Stimulated activated CD8-positive, alpha-beta memory T cell treated with anti-CD3 and anti-CD28 coated beads, Interleukin-2, amount 100 ng/mL, for 48 hours (primary cell): ENCODE measurements around the gene CUEDC2.
A peak's percentile ranks its signal among the peaks of the same experiment; 100 is the strongest.

Experiments
- DNase-seq, 2 donors: peaks; one replicate each; pipeline ENCODE4 v3.0.0-alpha.2; 2020; ENCODE audit warnings: low read depth in 2 of 2

The CUEDC2 gene

DNA sequence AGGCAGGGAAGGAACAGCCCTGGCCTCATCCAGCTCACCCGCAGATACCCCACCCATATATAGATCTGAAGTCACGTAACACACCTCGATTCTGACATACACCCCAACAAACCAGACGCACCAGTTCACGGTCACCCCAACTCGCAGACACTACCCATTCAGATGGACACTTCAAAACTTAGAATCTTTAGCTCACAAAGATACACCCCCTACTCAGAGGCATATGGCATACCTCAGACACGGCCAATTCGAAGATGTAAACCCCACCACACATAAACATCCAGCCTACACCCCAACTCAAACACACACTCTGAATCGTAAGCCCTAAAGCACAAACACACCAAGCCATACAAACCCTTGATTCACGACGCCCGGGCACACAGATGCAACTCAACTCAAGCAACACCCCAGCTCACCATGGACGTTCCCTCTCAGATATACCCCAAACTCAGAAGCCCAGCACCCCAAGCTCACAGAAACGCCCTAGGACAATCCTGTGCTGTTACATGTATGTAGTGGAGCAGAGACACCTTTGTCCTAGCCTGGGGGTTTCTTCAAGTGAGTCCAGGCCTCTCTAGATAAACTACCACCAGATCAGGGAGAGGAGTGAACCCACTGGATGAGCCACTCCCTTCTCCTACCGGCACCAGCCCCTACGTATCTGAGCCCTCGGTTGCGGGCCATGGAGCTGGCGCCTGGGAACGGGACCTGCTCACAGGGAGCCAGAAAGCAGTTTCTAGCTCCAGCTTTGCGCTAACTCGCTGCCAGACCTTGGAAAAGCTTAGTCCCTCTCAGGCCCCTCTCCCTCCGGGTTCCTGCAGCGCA lies 22.6 kb downstream of the CUEDC2 start:
- DNase-seq = no peak

DNA sequence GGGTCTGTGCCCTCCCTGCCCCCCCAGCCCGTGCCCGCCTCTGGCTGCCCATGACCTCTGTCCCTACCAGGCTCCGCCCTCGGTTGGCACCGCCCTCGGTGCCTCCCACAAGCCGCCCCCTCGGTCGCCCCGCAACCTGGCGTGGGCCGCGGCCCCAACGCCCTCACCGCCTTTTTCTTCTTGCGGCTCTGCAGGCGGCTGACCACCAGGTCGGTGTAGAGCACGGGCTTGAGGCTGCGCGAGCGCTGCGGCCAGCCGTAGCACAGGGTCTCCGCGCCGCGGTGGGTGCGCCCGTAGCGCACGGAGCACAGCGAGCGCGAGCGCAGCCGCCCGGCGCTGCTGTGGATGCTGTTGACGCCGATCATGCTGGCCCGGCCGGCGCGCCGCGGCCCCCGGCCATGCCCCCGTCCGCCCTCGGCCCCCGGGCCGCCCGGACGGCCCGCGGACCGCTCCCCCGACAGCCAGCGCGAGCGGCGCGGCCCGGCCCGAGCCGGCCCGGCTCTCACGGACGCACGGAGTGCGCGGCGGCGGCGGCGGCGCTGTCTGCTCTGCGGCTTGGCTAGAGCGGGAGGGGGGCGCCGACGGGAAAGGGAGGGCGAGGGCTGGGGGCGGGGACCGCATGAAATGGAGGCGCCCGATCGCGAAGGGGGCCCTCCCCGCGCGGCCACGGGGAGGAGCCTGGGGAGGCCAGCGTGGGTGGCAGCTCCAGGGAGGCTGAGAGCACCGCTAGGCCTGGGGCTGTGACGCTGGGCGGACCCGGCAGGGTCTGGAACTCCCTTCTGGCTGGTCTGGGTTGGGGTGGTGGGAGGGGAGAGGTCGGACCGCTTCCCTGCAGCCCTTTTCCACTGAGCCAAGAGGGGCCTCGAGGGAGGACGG lies 23.4 kb downstream of the CUEDC2 start:
- peak; percentile 67 to 72 for DNase-seq

DNA sequence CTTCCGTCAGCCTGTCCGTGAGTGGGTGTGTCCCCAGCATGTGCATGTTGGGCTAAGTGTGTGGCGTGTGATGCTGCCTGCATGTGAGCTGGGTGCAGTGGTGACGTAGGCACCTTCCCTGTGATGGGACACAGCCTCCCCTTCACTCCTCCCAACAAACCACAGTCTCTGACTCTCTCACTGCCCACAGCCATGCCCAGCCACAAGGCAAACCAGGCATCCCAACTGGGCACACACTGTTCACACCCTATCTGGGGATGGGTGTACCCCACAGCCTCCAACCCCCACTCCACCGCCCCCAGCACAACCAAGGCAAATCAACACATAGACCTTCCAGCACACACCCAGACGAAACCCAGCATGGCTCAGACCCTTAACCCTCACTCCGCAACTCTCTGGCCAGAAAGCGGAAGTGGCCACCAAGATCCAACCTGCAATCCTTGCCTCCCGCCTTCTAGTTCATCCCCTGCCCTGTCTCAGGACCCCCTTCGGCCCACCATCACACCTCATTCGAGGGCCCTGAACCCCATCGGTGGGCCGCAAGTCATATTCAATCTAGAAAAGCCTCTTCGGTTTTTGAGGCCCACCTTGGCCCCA lies 24.1 kb downstream of the CUEDC2 start:
- no peak for DNase-seq

DNA sequence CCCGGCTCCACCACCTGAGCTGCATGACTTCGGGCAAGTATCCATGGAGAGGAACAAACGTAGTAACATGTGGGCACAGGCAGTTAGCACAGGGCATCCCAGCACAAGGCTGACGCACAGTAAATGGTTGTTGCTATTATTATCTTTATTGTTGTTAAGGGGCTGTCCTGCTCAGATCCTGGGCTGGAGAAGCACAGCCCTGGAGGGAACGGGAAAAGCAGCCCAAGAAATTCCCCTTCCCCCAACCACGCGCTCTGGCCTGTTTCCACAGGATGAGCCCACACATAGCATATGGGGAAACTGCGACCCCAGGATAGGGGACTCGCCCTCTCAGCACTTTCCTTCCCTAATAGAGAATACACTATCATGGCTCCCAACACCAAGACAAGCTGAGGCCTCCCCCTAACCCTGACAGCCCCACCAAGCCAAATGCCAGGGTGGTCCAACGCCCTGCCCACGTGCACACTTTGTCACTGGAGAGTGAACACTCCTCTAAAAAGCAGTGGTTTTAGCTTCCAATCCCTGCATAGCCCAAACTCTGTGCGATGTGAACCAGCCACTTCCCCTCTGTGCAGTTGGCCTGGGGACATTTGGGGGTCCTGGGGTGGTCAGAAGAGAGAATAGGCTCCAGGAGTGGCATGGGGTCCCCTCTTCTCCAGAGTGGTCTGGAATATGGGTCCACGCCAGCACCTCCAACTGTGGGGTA lies 24.8 kb downstream of the CUEDC2 start:
- DNase-seq = no peak

DNA sequence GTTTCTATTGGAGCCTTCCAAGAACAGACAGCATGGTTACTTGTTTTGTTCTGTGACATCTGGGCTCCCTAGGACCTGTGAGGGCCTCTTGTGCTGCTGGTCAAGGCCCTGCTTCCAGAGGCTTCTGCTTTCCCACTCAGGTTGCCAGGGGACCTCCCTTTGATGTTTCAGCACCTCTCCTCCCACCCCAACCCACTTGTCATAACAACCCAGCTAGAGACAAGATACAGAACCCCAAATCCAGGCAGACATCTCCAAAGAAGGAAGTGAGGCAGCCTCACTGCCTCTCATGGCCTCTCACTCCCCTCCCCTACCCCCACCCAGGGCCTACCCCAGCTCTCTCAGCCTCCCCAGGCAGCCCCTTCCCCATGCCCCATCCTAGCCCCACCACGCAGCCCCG lies 25.6 kb downstream of the CUEDC2 start:
- DNase-seq = no peak

- DNase-seq = no peak
These were observed 26.7 kb downstream of the CUEDC2 start for GRCh38 chr10:102405632-102406031.

DNA sequence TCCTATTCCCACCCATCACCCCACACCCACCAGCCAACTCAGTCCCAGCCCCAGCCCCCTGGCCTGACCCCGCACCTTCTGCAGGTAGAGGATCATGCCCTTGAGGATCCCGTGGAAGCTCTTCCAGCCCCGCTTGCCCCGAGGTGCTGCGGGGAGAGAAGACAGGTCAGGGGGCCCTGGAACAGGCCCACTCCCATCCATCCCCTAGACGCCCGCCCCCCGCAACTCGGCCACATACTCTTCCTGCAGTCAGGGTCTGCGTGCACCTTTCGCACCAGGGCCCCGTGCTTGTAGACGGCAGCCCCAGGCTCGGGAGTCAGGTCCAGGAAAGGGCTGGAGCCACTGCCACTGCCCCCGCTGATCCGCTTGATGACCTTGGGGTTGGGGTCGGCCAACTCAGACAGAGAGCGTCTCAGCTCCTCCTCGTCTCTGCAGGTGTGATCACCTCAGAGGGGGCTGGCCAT lies 27.2 kb downstream of the CUEDC2 start:
- no peak for DNase-seq

GRCh38 chr10:102404361-102405107 lies 27.8 kb downstream of the CUEDC2 start:
- DNase-seq = no peak

- no peak for DNase-seq
These were observed 29.3 kb downstream of the CUEDC2 start for GRCh38 chr10:102403115-102403514.

DNA sequence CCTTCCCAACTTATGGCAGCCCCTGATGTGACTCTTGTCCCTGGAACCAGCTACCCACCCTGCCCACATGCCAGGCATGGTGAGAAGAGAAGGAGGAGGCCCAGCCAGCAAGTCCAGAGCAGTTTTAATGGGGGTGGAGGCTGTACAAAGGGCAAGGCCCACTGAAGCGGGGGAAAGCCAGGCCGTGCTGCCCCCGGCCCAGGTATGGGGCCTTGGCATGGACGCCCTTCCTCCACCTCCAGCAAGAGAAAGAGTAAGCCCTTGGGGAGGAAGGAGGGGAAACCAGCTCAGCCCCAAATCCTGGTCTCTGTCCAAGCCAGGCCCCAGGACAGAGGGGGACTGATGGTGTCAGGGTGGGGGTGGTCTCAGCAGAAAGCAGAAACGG lies 29.9 kb downstream of the CUEDC2 start:
- no peak for DNase-seq

DNA sequence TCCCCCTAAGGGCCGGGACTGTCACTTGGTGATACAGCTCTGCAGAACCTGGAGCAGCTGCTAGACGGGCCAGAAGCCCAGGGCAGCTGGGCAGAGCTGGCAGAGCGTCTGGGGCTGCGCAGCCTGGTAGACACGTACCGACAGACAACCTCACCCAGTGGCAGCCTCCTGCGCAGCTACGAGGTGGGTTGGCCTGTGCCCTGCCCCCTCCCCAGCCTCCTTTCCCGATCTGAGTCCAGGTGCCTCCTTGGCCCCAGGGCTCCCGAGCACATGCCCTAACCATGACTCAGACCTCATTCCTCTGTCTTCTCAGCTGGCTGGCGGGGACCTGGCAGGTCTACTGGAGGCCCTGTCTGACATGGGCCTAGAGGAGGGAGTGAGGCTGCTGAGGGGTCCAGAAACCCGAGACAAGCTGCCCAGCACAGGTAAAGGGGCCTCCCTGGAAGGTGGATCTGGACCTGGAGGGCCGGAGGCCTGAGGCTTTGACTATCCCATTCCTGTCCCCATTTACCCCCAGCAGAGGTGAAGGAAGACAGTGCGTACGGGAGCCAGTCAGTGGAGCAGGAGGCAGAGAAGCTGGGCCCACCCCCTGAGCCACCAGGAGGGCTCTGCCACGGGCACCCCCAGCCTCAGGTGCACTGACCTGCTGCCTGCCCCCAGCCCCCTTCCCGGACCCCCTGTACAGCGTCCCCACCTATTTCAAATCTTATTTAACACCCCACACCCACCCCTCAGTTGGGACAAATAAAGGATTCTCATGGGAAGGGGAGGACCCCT lies 30.5 kb downstream of the CUEDC2 start:
- no peak for DNase-seq

DNA sequence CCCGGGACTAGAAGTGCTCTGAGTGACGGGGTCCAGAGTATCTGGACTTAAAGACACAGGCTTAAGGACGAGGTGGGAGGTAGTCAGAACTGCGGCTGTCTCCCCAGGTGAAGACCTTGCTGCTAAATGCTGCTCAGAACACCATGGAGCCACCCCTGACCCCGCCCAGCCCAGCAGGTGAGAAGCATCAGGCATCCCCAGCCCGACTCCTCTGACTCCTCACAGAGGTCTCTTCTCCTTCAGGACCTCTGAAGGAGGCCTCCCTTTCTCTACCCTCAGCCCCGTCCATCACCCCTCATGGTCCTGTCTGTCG lies 31.1 kb downstream of the CUEDC2 start:
- DNase-seq = no peak

- DNase-seq = no peak
These were observed 31.6 kb downstream of the CUEDC2 start for GRCh38 chr10:102400598-102401341.

- no peak for DNase-seq
These were observed 32.3 kb downstream of the CUEDC2 start for GRCh38 chr10:102400076-102400475.

DNA sequence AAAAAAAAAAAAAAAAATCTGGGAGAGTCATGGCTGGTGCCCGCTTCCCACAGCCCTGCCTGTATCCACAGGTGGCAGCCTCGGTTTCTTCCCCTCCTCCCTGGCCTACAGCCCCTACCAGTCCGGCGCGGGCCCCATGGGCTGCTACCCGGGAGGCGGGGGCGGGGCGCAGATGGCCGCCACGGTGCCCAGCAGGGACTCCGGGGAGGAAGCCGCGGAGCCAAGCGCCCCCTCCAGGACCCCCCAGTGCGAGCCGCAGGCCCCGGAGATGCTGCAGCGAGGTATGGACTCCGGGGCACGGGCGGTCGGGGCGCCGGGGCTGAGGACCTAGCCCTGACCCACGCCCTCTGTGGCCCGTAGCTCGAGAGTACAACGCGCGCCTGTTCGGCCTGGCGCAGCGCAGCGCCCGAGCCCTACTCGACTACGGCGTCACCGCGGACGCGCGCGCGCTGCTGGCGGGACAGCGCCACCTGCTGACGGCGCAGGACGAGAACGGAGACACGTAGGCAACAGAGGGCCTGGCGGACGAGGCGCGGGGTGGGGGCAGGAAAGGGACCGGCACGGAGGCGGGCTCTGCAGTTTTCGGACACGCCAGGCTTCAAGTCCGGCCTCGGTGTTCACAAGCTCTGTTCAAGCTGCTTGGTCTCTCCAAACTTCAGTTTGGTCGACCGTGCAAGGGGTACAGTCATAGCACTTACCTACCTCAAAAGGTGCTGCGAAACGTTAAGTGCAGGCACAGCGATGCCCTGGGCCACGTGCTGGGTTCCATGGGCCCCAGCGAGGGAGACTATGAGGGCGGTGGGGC lies 33.0 kb downstream of the CUEDC2 start:
- peak; percentile 79 to 85 for DNase-seq

DNA sequence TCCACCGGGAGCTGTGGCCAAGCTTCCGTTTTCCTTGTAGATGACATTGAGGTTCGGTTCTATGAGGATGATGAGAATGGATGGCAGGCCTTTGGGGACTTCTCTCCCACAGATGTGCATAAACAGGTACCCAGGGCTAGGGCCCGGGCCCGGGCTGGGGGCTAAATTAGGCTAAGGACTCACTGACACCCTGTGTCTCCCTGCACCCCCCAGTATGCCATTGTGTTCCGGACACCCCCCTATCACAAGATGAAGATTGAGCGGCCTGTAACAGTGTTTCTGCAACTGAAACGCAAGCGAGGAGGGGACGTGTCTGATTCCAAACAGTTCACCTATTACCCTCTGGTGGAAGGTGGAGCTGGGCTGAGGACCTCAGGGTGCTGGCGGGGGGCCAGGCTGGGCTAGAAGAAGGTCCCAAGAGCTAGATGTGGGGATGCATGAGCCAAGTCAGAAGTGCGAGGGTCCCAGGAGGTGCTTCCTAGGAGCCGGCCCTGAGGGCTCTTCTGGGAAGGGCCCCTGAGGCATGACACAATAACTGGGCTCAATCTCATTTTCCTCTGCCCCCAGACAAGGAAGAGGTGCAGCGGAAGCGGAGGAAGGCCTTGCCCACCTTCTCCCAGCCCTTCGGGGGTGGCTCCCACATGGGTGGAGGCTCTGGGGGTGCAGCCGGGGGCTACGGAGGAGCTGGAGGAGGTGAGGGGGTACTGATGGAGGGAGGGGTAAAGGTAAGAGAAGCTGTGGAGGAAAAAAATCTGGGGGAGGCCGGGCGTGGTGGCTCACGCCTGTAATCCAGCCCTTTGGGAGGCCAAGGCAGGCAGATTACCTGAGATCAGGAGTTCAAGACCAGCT lies 34.0 kb downstream of the CUEDC2 start:
- DNase-seq = no peak

DNA sequence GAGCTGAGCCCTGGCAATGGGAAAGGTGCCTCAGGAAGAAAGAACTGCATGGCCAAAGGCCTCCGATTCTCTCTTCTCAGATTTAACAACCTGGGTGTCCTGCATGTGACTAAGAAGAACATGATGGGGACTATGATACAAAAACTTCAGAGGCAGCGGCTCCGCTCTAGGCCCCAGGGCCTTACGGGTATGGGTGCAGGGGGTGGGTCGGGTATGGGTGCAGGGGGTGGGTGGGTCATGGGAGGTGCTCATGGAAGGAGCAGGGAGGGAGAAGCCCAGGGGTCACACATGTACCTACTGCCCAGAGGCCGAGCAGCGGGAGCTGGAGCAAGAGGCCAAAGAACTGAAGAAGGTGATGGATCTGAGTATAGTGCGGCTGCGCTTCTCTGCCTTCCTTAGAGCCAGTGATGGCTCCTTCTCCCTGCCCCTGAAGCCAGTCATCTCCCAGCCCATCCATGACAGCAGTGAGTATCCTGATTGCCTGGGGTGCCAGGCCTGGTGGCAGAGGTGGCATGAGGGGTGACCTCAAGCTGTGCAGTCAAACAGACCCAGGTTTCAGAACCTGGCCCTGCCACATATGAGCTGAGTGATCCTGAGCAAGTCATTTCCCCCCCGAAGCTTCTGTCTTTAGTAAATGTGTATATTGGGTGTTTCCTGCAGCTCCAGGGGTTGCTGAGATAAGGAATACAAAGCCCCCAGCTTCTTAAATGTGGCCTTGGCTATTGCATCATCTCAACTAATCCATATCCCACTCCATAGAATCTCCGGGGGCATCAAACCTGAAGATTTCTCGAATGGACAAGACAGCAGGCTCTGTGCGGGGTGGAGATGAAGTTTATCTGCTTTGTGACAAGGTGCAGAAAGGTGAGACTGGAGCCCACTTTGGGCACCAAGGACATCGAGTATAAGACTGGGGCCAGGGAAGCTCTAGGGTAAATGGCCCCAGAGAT lies 34.9 kb downstream of the CUEDC2 start:
- no peak for DNase-seq
